Panc1 (cell line): ENCODE data around the gene KCNH1. TPM values are rescaled to one million over a fixed set of nuclear protein-coding genes. Genes with fewer than 3 reads are reported as not detected.

Source experiments
- ATAC-seq: fragments of 200-7000 bp; cut with Tn5 transposase; 2 replicates; pipeline ENCODE4 v1.9.1; 2020; ENCODE audit warnings: mild to moderate bottlenecking, moderate library complexity
- BruUV-seq: library from RNA; stranded (reverse); fragments of 400-500 nt; replicated peaks from 2 replicates; lab custom pipeline; 2021; lab: Mats Ljungman, UMichigan
- CTCF ChIA-PET: fragments of 300-600 bp; sonication (Branson Sonifier 250); formaldehyde crosslinking; loops from one replicate; lab custom pipeline; 2022; ENCODE audit warnings: antibody characterized with exemption; lab: Charles Lee
- POLR2A ChIA-PET: fragments of 300-600 bp; sonication (Branson Sonifier 250); formaldehyde crosslinking; loops from one replicate; lab custom pipeline; 2022; ENCODE audit warnings: antibody characterized with exemption; lab: Charles Lee
- DNase-seq: peaks from one replicate; pipeline ENCODE4 v3.0.0-alpha.2; 2010; ENCODE audit warnings: low read depth, low spot score
- H3K27ac ChIP-seq: 2 replicates; pipeline ENCODE4 v1.5.1; 2011; ENCODE audit warnings: mild to moderate bottlenecking, low read length, inconsistent platforms
- H3K27me3 ChIP-seq: fragments of 200-500 bp; sonication (Bioruptor generic); 2 replicates; pipeline ENCODE4 v1.6.0; 2014; ENCODE audit warnings: low read length, inconsistent platforms; ENCODE audit not compliant: control insufficient read depth, insufficient read depth
- H3K36me3 ChIP-seq: fragments of 200-500 bp; sonication (Bioruptor generic); 2 replicates; pipeline ENCODE4 v1.5.1; 2014; ENCODE audit warnings: inconsistent platforms, mild to moderate bottlenecking, low read length, moderate library complexity; ENCODE audit not compliant: control insufficient read depth, insufficient read depth
- H3K4me1 ChIP-seq: 2 replicates; pipeline ENCODE4 v1.5.1; 2011; ENCODE audit warnings: inconsistent platforms, mild to moderate bottlenecking, low read length, moderate library complexity; ENCODE audit not compliant: control insufficient read depth, insufficient read depth
- H3K4me3 ChIP-seq, 2 experiments: 2 replicates each; pipeline ENCODE4 v1.5.1; 2011 to 2012; ENCODE audit warnings: low read depth in 2 of 2, low read length in 2 of 2, mild to moderate bottlenecking in 2 of 2, inconsistent platforms in 1 of 2, moderate library complexity in 1 of 2
- H3K9me3 ChIP-seq: fragments of 200-500 bp; sonication (Bioruptor generic); 2 replicates; pipeline ENCODE4 v1.5.1; 2014; ENCODE audit warnings: low read depth, mild to moderate bottlenecking, inconsistent platforms, low read length, moderate library complexity; ENCODE audit not compliant: control insufficient read depth, insufficient read depth
- POLR2AphosphoS5 ChIP-seq: IDR thresholded peaks from 2 replicates; pipeline ENCODE4 v1.6.1; 2012; ENCODE audit warnings: mild to moderate bottlenecking, low read depth, low read length, moderate library complexity
- SIN3A ChIP-seq: IDR thresholded peaks from 2 replicates; pipeline ENCODE4 v1.6.1; 2012; ENCODE audit warnings: low read depth, mild to moderate bottlenecking, low read length, moderate library complexity, borderline replicate concordance; ENCODE audit not compliant: insufficient read depth
- TCF7L2 ChIP-seq: IDR thresholded peaks from 2 replicates; pipeline ENCODE4 v1.6.1; 2011; ENCODE audit warnings: mild to moderate bottlenecking, low read depth, low read length, inconsistent platforms
- in situ Hi-C: cut with HindIII; loops from 2 replicates; pipeline ENCODE4 v1.10.0; 2016; ENCODE audit warnings: low sequenced_read_pairs, low pct_unique_long_range_greater_than_20kb
- intact Hi-C: fragments of 100-400 bp; cut with micrococcal nuclease; formaldehyde crosslinking; loops from one replicate; pipeline ENCODE4 v1.10.0; 2022; ENCODE audit not compliant: unreplicated experiment
- total RNA-seq: library from RNA; stranded (reverse); gene quantifications from one replicate; pipeline ENCODE4 v1.2.1, GENCODE V29; 2021; ENCODE audit not compliant: unreplicated experiment
- TF ChIP-seq, protein P1 (sequence below): fragments of 450-650 bp; IDR thresholded peaks from 2 replicates; pipeline ENCODE4 v1.5.1; 2017; ENCODE audit warnings: mild to moderate bottlenecking
- TF ChIP-seq, protein P2 (sequence below), 2 experiments: IDR thresholded peaks; 2 replicates each; pipeline ENCODE4 v1.6.1; 2011 to 2012; ENCODE audit warnings: low read depth in 2 of 2, control low read depth in 1 of 2, low read length in 1 of 2, mild to moderate bottlenecking in 1 of 2, moderate library complexity in 1 of 2; ENCODE audit not compliant: insufficient read depth in 1 of 2

KCNH1 gene
- total RNA-seq, 1 experiment from 2014 or later: not detected

DNA sequence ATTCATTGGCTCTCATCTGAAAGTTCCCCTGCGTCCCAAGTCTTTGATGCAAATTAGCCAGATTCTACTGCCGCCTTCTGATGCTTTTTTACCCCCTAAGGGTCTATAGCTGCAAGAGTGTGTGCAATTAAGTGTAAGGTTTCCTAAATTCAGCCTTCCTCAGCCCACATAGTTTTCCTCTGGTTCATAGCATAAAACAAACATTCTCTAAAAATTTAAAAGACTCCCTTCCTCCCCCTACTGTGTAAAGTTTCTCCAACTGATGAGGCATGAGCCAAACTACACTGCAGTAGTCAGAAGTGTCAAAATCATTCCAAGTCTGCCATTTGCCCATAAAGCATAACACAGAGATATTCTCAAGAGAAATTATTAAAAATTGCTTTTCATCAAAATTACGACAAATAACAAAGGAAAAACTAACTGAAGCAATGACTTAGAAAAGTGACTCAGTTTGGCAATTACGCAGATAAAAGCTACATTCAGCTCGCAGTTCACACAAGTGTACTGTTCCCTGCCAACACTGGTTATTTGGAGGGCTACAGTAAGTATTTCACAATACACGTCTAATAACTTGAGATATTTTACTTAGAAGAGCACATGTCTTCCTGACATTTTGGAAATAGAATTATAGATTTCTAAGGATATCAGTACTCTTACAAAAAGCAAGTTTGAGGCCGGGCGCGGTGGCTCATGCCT lies 15.4 kb downstream of the KCNH1 start:
- TF ChIP-seq, protein P1, sequence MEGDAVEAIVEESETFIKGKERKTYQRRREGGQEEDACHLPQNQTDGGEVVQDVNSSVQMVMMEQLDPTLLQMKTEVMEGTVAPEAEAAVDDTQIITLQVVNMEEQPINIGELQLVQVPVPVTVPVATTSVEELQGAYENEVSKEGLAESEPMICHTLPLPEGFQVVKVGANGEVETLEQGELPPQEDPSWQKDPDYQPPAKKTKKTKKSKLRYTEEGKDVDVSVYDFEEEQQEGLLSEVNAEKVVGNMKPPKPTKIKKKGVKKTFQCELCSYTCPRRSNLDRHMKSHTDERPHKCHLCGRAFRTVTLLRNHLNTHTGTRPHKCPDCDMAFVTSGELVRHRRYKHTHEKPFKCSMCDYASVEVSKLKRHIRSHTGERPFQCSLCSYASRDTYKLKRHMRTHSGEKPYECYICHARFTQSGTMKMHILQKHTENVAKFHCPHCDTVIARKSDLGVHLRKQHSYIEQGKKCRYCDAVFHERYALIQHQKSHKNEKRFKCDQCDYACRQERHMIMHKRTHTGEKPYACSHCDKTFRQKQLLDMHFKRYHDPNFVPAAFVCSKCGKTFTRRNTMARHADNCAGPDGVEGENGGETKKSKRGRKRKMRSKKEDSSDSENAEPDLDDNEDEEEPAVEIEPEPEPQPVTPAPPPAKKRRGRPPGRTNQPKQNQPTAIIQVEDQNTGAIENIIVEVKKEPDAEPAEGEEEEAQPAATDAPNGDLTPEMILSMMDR: no peak
- TF ChIP-seq TCF7L2 (no peak), POLR2AphosphoS5 (no peak), SIN3A (no peak)
- TF ChIP-seq, protein P2, sequence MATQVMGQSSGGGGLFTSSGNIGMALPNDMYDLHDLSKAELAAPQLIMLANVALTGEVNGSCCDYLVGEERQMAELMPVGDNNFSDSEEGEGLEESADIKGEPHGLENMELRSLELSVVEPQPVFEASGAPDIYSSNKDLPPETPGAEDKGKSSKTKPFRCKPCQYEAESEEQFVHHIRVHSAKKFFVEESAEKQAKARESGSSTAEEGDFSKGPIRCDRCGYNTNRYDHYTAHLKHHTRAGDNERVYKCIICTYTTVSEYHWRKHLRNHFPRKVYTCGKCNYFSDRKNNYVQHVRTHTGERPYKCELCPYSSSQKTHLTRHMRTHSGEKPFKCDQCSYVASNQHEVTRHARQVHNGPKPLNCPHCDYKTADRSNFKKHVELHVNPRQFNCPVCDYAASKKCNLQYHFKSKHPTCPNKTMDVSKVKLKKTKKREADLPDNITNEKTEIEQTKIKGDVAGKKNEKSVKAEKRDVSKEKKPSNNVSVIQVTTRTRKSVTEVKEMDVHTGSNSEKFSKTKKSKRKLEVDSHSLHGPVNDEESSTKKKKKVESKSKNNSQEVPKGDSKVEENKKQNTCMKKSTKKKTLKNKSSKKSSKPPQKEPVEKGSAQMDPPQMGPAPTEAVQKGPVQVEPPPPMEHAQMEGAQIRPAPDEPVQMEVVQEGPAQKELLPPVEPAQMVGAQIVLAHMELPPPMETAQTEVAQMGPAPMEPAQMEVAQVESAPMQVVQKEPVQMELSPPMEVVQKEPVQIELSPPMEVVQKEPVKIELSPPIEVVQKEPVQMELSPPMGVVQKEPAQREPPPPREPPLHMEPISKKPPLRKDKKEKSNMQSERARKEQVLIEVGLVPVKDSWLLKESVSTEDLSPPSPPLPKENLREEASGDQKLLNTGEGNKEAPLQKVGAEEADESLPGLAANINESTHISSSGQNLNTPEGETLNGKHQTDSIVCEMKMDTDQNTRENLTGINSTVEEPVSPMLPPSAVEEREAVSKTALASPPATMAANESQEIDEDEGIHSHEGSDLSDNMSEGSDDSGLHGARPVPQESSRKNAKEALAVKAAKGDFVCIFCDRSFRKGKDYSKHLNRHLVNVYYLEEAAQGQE (IDR thresholded peaks at IDR 0.05; ENCODE audit: insufficient read depth in 1 of 2, low read depth in 2 of 2, low read length in 1 of 2): no peak
- ATAC-seq (no peak), DNase-seq (no peak)
- no peaks in the 10 kb centered on the region for H3K9me3 ChIP-seq
- intact Hi-C loops: no loop called here
- H3K36me3 ChIP-seq: no peaks in the 10 kb centered on the region
- ChIA-PET CTCF (no interaction called here), POLR2A (no interaction called here)
- no peak overlapping the region for H3K4me3 ChIP-seq
- in situ Hi-C loops: no loop called here
- H3K4me1 ChIP-seq: no peaks in the 10 kb centered on the region
- peaks cover 4% of the 10 kb centered on the region; the same call in 1 of the 2 replicates for H3K27me3 ChIP-seq
- no TSS peak for BruUV-seq
- H3K27ac ChIP-seq: no peak overlapping the region

DNA sequence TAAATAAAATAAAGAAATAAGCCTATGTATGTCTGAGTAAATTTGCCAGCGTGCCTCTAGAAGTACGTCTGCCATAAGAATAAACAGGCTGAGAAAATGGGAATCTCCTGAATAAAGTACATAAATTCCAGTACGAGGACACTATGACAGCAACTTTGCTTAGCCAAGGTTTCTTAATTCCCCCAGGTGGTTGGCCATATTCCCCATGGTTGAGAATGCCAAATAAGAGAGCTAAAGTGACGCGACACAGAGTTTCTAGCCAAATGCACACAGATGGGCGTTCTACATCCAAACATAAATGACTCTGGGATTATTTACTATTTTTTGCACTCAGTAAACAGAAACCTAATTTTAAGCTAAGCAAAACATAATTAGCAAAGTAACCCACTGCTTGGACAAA lies 19.5 kb downstream of the KCNH1 start:
- TF ChIP-seq POLR2AphosphoS5 (no peak), SIN3A (no peak), TCF7L2 (no peak)
- TF ChIP-seq, protein P2 (IDR thresholded peaks at IDR 0.05; ENCODE audit: insufficient read depth in 1 of 2, low read depth in 2 of 2, low read length in 1 of 2): no peak
- TF ChIP-seq, protein P1: no peak
- ChIA-PET CTCF (no interaction called here), POLR2A (no interaction called here)
- intact Hi-C loops: no loop called here
- no TSS peak for BruUV-seq
- H3K4me1 ChIP-seq: no peaks in the 10 kb centered on the region
- H3K27ac ChIP-seq: no peak overlapping the region
- H3K4me3 ChIP-seq: no peak overlapping the region
- in situ Hi-C loops: no loop called here
- ATAC-seq: no peak
- H3K9me3 ChIP-seq: no peaks in the 10 kb centered on the region
- peaks cover 8% of the 10 kb centered on the region; the same call in 1 of the 2 replicates for H3K27me3 ChIP-seq
- no peak for DNase-seq
- no peaks in the 10 kb centered on the region for H3K36me3 ChIP-seq
